HG03280 (cell line): ENCODE data around the gene ANKS3.

Experiments used
- ATAC-seq: cut with Tn5 transposase; IDR thresholded peaks from one replicate; pipeline ENCODE4 v1.9.1; 2021; ENCODE audit warnings: mild to moderate bottlenecking, moderate library complexity; ENCODE audit not compliant: unreplicated experiment

The ANKS3 gene

GRCh38 chr16:4696905-4697847 is 36.9 kb downstream of the ANKS3 start:
- ATAC-seq = no peak

- ATAC-seq = no peak
Observed at GRCh38 chr16:4696172-4696904, 37.7 kb downstream of the ANKS3 start.

GRCh38 chr16:4695473-4696171 is 38.4 kb downstream of the ANKS3 start:
- ATAC-seq = no peak

GRCh38 chr16:4694642-4695451 is 39.2 kb downstream of the ANKS3 start:
- no peak for ATAC-seq

- ATAC-seq = peak; percentile 6
Observed at GRCh38 chr16:4693956-4694641, 40.0 kb downstream of the ANKS3 start.

GRCh38 chr16:4693296-4693955 is 40.6 kb downstream of the ANKS3 start, which contains the start of gene NUDT16L1:
Gene NUDT16L1 (plus strand): TSS chr16:4693562. CDS start chr16:4693727, 165 bp downstream.
- ATAC-seq = peak; percentile 94

- ATAC-seq = peak; percentile 8
Observed at GRCh38 chr16:4692460-4693295, 41.4 kb downstream of the ANKS3 start.

GRCh38 chr16:4691666-4692412 is 42.2 kb downstream of the ANKS3 start:
- ATAC-seq = no peak

GRCh38 chr16:4690946-4691665 is 43.0 kb downstream of the ANKS3 start:
- no peak for ATAC-seq

- ATAC-seq = no peak
Observed at GRCh38 chr16:4689864-4690704, 44.0 kb downstream of the ANKS3 start.

- no peak for ATAC-seq
Observed at GRCh38 chr16:4689091-4689671, 44.9 kb downstream of the ANKS3 start.

GRCh38 chr16:4688674-4689045 is 45.4 kb downstream of the ANKS3 start:
- ATAC-seq = no peak

- no peak for ATAC-seq
Observed at GRCh38 chr16:4687946-4688673, 46.0 kb downstream of the ANKS3 start.

- ATAC-seq = no peak
Observed at GRCh38 chr16:4687416-4687815, 46.7 kb downstream of the ANKS3 start.
